ENCODE data around the gene RFTN1. TPM values are rescaled to one million over a fixed set of nuclear protein-coding genes. Genes with fewer than 3 reads are reported as not detected.
"Not testable (repeated sequence)": the region's sequence is repeated elsewhere in the genome, so short reads cannot be mapped to it uniquely, and the experiment has no call there.

The RFTN1 gene
- polyA plus RNA-seq, 3 donors: 30.2 to 33.6 (median 31.5) TPM

DNA sequence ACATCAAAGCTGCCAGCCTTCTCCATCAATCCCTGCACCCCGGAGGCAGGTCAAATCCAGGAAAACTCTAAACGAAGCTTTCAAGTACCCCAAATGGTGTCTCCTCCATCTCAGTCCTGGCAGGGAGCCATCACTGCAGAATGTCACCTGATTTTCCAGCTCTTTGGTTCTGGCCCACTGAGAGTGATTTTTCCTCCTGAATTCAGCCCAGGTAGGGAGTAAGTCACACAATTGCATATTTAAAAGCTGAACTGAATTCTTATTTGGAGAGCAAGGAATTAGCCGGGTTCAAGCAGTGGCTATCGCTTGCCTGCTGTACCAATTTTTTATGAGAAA is 5.3 kb downstream of the RFTN1 start:
- DNase-seq (ENCODE audit: low read depth in 3 of 3, low spot score in 2 of 3): no peak

DNA sequence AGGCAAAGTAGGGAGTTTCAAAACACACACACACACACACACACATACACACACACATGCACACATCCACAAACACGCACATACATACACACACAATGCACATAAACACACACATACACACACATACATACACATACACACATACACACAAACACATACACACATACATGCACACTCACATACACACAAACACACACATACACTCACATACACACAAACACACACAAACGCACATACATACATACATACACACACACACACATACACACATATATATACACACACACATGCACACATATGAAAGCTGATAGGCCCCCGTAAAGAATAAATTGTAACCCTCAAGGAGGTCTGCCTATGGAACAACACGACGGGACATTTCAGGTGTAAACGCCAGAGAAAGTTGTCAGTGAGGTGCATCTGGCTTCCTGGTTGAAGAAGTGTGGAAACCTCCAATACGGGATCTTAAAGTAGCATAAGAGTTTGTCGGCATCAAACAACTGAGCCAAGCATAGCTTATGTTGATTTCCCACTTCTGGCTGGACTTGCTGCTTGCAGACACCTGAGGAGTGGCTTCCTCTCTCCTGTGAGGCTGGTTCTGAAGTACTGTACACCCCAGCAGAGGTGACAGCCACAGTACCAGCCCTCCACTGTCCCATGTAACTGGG is 5.8 kb downstream of the RFTN1 start:
- DNase-seq (ENCODE audit: low read depth in 3 of 3, low spot score in 2 of 3): no peak

- DNase-seq (ENCODE audit: low read depth in 3 of 3, low spot score in 2 of 3): no peak
Observed at GRCh38 chr3:16506884-16507577, 6.5 kb downstream of the RFTN1 start.

DNA sequence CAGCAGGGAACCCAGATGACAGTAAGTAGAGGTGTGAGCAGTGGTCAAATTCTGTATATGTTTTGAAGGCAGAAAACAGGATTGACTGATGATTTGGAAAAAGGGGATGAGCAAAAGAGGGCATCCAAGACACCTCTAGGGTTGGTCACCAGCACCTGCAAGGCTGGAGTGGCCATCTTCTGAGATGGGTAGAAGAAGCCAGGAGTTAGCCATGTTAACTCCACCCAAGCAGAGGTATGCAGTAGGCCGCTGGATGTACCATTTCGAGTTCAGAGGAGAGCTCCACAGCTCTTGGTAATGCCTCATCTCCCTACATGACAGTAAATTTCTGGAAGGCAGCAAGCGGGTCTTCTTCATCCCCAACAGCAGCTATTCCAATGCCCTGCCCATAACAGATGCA is 7.0 kb downstream of the RFTN1 start:
- no peak for DNase-seq (ENCODE audit: low read depth in 3 of 3, low spot score in 2 of 3)

GRCh38 chr3:16504692-16505091 is 8.8 kb downstream of the RFTN1 start:
- DNase-seq (ENCODE audit: low read depth in 3 of 3, low spot score in 2 of 3): no peak

- no peak for DNase-seq (ENCODE audit: low read depth in 3 of 3, low spot score in 2 of 3)
Observed at GRCh38 chr3:16504242-16504641, 9.3 kb downstream of the RFTN1 start.

- no peak for DNase-seq (ENCODE audit: low read depth in 3 of 3, low spot score in 2 of 3)
Observed at GRCh38 chr3:16503191-16503776, 10.2 kb downstream of the RFTN1 start.

- DNase-seq (ENCODE audit: low read depth in 3 of 3, low spot score in 2 of 3): no peak
Observed at GRCh38 chr3:16502347-16502908, 11.1 kb downstream of the RFTN1 start.

- no peak for DNase-seq (ENCODE audit: low read depth in 3 of 3, low spot score in 2 of 3)
Observed at GRCh38 chr3:16501376-16501775, 12.1 kb downstream of the RFTN1 start.

DNA sequence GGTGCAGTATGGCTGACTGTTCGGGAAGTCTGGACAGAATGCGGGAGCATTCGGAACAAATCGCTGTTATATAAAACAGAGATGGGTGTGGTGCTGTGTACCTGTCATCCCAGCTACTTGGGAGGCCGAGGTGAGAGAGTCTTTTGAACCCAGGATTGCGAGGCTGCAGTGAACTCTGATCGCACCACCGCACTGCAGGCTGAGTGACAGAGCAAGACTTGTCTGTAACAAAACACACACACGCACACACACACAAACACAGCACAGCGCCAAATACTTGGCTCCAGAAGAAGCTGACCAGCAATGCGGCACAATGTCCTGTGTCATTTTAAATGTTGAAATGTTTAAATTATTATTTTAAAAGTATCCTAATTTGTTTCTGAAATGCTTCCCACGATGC is 12.6 kb downstream of the RFTN1 start:
- no peak for DNase-seq (ENCODE audit: low read depth in 3 of 3, low spot score in 2 of 3)

GRCh38 chr3:16500093-16500492 is 13.4 kb downstream of the RFTN1 start:
- DNase-seq (ENCODE audit: low read depth in 3 of 3, low spot score in 2 of 3): no peak

GRCh38 chr3:16499351-16499750 is 14.1 kb downstream of the RFTN1 start:
- no peak for DNase-seq (ENCODE audit: low read depth in 3 of 3, low spot score in 2 of 3)

DNA sequence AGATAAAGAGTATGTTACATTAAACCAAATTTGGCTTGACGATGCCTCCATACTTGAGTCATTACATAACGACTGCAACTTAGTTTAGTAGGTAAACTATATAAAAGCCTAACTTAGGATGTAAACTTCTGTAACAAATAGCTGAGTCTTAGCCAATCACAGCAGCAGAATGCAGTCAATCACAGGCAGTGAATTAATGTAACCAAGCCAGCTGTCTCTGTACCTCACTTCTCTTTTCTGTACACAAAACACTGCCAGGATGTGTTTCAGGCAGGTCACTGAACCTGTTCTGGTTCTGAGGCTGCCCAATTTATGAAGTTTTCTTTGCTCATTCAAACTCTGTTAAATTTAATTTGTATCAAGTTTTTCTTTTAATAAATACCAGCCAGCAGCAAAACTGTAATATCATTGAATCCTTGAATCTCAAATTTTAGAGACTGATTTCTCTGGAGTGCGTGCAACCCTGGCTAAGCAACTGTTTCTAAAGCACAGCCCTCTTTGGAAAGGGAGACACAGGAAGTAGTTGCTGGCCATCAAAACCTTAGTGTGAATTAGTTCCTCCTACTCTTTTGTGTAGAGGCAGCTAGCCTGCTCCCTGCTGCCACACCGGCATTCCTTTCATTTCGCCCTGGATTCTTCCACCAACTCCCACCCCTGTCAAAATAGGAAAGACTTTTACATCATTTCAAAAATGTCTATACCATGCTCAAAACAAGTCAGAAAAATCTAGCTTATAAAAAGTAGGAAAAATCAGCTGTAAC is 15.2 kb downstream of the RFTN1 start:
- no peak for DNase-seq (ENCODE audit: low read depth in 3 of 3, low spot score in 2 of 3)

DNA sequence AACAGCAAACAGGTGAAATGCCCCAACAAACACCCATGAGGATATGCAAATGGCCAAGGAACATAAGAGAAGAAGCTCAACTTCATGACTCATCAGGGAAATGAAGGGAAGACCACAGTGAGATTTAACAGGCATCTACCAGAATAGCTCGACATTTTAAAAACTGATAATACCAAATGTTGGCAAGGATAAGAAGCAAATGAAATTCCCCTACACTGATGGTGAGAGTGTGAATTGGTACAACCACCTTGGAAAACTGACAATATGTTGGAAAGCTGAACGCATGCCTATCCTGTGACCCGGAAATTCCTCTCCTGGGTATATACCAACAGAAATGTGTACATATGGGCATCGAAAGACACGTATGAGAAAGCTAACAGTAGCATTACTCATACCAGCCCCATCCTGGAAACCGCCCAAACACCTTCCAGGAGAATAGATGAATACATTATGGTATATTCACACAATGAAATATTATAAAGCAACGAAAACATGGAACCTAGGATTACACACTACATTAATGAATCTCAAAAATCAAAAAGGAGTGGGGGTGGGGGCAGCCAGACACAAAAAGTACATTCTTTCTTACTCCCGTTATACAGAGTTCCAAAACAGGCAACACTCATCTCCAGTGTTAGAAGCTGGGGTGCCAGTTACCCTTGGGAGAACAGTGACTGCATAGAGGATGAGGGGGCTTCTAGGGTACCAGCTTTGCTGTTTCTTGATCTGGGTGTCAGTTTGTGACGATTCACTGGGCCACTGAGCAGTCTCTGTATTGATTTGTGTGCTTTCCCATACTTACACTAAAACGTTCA is 16.9 kb downstream of the RFTN1 start:
- no peak for DNase-seq (ENCODE audit: low read depth in 3 of 3, low spot score in 2 of 3)

GRCh38 chr3:16496008-16496407 is 17.5 kb downstream of the RFTN1 start:
- no peak for DNase-seq (ENCODE audit: low read depth in 3 of 3, low spot score in 2 of 3)

DNA sequence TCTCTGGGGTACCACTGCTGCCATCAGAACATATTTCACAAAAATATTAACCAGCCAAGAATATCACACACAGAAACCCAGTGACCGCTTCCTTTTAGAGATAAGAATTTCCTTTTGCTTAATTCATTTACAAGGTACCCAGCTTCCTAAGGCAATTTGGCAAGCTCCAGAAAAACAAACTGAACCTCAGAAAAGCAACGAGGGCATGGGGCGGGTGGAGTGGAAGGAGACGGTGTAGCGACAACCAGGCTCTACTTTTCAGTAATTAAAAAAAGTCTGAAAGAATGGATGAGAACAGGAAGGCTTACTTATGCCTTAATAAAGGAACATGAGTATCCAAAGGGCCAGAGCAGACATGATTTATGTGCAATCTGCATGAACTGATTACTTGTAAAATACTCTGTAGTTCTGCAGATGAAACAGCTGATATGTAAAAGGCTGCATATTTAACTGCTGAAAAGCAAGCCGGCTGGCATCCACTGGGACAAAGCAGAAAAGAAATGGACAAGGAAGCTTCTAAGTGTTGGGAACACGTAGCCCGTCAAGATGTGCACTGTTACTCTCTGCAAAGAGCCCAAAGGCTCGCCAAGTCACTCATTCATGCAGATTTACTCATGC is 18.6 kb downstream of the RFTN1 start:
- DNase-seq (ENCODE audit: low read depth in 3 of 3, low spot score in 2 of 3): no peak

DNA sequence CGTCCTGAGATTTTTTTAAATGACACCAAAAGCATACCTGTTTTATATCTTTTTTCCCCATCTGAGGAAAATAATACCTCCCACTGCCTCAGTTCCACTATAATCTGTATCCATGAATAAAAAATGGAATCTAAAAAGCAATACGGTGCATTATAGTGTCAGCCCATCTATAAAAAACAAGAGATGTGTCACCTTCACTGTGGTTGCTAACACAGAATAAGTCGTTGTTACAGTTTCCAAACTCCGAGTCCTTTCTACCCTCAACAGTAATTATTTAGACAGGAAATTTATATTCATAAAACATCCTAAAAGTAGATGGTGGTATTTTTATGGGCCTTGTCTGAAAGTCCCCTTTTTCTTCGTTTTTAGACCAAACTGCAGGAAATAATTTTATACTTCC is 19.4 kb downstream of the RFTN1 start:
- no peak for DNase-seq (ENCODE audit: low read depth in 3 of 3, low spot score in 2 of 3)

DNA sequence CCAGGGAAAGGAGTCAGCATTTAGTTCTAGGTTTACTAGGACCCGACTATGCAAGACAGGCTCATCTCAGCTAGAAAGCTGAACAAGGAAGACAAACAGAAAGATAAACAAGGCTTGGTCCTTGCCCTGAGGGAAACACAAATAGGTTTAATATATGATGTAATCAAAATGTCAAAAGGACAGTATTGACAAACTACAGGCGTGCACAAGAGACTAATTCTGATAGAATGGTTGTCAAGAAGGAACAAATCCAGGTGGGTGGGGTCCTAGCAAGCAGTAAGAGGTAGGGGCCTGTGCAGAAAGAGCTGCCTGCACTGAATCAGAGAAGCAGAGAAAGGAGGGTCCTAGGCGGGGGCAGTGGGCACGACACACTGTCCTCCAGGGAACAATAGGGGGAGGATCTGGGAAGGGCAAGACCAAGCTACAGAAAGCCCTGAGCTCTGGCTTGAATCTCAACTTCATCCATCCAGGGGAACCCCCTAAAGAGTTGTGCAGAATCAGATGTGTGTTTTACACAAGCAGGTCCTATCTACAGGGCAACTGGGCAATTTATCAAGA is 23.4 kb downstream of the RFTN1 start:
- no peak for DNase-seq (ENCODE audit: low read depth in 3 of 3, low spot score in 2 of 3)

GRCh38 chr3:16489326-16490061 is 24.0 kb downstream of the RFTN1 start:
- not testable (repeated sequence) for DNase-seq (ENCODE audit: low read depth in 3 of 3, low spot score in 2 of 3)
